ENCODE measurements around the gene TXNRD2.
"Not testable (repeated sequence)": the region's sequence is repeated elsewhere in the genome, so short reads cannot be mapped to it uniquely, and the experiment has no call there.

TXNRD2 gene

DNA sequence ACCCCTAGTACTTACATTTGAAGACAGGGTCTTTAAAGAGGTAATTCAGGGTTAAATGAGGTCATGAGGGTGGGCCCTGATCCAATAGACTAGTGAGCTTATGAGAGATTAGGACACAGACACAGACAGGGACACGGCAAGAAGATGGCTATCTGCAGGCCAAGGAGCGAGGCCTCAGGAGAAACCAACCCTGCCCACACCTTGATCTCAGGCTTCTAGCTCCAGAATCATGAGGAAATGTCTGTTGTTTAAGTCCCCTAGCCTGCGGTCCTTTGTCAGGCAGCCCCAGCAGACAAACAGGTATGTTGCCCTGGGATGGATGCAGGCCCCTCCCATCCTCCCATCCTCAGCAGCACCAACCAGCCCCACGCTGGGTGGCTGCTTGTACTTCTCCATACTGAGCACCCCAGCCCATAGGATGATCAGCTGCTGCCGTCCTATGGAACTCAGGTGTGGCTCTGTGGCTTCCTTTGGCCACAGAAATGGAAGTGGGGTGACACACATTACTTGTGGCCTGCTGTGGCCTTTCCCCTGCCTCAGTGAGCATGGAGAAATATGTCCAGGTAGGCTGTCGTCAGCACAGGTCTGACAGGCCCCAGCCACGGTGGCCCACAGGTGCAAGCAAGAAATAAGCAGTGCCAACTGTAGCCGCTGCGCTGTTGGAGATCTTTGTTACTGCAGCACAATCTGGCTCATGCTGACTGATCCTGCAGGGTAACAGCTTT lies 94.8 kb downstream of the TXNRD2 start:
- no peak for DNase-seq (ENCODE audit: low read depth in 3 of 3)

DNA sequence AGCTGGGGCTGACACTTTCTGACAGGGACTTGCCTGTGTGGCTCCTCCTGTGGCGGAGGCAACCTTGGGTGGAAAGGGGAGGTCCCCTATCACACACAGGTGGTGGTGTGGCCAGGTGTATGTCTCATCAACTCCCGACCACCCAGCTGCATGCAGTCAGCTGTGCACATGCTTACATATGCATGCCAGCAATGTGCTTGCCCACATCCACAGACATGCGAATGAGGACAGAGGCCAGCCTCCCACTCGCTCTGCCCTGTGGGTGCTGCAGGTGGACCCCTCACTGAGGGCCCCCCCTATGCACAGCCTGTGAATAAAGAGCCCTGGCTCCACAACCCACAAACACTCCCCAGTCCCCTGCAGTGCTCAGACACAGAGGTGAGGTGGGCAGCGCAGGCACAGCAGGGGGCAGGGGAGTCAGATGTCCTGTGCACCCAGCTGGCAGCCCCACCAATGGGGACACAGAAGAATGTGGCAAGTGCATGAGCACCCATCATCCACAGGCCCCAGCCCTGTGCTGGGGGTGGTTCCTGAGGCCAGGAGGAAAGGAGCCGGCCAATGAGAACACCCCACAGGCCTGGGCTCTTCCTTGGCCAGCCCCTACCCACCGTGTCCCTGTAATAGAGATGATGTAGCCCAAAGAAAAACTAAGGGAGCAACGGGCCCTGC lies 96.4 kb downstream of the TXNRD2 start:
- no peak for DNase-seq (ENCODE audit: low read depth in 3 of 3)

DNA sequence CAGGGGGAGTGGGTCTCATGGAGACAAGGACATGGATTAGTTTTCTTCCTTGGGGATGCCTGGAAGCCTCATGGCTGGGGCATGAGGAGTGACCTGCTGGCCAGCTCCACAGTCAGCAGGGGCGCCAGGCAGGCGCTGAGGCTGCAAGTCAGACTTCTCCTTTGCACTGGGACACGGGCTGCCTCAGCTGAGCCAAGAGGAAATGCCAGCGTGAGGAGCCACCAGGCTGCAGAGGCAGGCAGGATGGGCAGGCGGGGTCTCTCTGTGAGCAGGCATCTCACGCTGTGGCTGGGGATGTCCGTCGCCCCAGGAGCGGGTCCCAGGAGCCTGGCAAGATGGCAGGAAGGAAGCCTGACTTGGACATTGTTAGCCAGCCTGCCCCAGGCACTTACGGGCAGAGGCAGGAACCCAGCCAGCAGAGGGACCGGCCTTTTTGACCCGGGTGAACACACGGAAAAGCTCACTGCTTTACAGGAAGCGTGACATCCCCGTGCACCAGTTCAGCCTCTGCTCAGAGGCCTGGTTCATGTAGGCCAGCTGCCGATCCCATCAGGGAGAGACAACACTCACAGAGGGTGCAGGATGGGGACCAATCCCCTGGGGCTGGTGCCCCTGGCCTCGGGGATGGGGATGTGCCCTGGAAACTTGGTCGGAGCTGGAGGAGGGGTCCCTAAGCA lies 97.1 kb downstream of the TXNRD2 start:
- no peak for DNase-seq (ENCODE audit: low read depth in 3 of 3)

DNA sequence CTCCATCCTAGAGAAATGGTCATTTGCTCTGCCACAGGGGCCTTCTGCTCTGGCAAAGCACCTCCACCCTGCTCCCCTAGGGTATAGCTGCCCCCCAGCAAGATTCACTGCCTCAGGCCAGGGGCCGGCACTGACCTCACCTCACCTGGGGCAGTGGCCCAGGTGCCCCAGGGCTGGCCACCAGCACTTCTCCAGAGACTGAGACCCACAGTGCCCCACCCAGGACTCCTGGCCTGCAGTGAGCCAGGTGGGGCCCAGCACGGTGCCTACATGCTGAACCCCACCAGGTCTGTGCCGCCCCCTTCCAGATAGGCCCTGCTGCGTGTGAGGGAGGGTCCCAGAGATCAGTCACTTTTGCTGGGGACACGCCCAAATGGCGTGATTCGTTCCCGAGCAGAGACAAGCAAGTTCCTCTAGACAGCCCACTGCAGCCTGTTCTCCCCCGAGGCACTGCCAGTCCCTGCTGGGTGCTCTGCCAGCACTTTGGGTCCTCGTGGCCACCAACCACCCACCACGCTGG lies 97.7 kb downstream of the TXNRD2 start:
- DNase-seq (ENCODE audit: low read depth in 3 of 3): no peak

DNA sequence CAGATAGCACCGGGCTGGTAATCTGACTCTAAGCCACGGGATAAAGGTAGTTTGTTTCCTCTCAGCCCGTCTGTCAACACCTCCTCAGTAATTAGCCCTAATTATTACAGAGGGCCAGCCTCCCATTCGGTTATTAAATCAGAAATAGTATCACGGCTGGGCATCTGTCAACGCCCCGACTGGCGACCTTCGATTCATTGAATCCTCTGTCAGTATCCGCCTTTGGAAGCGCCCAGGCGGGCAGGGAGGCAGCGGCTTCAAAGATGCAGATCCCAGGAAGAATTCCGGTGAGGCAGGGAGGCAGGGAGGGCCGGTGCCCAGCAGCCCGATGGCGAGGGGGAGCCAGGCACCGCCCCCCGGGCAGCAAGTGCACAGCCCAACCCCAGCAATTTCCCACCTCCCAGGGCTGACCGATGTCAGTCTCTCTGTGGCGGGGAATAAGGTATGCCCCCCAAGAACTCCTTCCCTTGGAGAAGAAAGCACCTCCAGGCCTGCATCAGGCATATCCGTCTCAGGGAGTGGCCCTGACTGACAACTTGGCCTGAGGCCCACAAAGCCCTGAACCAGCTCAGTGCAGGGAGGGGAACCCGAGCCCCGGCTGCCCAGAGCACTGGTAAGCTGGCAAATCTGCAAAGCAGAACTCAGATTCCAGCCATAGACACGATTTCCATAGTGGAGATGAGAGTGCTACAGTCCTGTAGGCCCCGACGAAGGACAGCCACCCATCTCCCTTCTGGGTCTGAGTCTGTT lies 98.3 kb downstream of the TXNRD2 start:
- DNase-seq (ENCODE audit: low read depth in 3 of 3): no peak

DNA sequence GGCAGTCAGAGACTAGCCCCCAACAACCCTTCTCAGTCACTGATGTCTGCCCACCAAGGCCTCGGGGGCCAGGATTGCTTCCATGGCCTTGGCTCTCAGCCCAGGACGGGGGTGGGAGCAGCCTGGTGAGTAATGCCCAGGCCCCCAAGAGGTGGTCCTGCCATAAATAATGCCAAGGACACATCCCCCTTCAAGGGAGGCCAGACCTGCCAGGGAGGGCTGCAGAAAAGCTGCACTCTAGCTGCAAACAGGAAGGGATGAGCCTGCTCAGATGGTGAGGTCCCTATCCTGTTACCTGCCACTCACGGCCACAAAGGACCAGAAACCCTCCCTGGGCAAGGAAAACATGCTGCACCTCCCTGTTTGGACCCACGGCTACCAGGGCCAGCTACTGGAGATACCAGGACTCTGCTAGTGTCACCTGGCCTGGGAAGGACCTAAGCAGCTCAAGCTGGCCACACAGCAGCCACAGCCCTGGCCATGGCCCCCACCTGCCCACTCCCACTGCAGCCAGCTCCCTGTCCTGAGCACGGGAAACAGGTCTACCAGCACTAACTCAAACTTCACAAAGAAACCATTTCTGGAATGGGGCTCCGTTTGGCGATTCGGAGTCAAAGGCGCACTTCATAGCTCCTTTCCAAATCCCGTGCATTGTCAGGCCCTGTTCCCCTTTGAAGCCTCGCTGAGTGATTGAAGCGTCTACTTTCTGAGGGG lies 99.1 kb downstream of the TXNRD2 start:
- DNase-seq (ENCODE audit: low read depth in 3 of 3): no peak

DNA sequence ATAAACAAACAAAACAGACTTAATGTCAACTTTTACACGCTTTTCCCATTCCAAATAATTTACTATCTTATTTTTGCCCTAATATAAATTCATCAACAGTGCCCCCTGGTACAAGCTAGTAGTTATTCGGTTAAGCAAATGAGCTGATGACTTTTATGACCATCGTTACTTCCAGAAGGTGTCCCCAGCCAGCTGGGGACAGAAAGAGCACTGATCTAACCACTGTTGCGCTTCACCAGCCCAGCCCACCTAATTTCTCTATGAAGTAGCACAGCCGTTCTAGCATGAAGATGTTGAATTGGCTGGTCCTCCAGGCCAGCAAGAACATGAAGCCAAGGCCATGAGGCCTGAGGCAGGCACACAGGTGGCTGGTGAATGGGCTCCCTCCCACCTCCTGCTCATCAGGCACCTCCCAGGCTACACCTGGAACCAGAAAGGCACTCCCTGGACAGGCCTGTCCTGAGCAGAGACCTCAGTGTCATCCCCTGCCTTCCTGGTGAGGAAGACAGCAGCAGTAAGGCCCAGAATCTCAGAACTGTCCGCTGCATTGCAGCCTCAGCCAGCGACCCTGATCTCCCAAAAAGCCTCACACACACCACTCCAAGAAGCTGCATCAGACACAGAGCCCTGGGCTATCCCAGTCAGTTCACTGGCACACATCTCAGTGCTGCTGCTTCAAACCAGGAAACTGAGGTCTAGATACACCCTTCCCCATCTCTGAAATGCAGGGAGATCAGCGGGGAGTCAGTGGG lies 99.8 kb downstream of the TXNRD2 start:
- DNase-seq (ENCODE audit: low read depth in 3 of 3): no peak

DNA sequence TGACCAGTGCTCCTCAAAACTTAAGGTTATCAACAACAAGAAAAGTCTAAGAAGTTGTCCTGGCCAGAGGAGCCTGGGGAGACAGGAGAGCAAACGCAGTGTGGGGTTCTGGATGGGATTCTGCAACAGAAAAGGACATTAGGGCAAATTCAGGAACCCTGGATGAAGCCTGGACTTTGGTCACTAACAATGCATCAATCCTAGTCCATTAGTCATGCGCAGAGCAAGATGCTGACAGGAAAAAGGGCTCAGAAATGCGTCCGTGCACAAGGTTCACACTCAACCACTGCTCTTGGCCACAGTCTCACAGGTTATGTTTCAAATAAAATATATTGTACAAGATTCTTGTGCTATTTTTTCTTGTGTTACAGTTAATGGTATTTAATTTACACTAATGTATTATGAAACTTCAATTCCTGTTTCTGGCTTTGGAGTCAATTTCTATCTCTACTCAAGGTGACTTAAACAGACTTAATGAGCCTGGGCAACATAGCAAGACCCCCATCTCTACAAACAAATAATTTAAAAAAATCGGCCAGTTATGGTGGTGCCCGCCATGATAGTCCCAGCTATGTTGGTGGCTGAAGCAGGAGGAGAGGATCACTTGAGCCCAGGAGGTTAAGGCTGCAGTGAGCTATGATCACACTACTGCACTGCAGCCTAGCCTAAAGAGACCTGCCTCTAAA lies 100.5 kb downstream of the TXNRD2 start:
- no peak for DNase-seq (ENCODE audit: low read depth in 3 of 3)

DNA sequence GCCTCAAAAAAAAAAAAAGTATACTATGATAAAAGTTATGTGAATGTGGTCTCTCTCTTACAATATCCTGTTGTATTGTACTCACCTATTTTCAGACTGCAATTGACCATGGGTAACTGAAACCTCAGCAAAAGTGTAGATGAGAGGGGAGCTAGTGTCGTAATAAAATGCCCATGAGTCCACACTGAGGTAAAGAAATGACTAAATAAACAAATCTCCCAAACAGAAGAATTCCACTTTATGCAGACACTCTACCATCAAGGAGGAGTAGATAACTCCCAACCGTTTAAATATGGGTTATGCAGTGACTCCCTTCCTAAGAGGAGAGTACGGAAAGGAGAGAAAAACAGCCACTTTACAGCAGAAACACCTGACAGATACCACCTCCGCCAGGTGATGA lies 101.6 kb downstream of the TXNRD2 start:
- DNase-seq (ENCODE audit: low read depth in 3 of 3): no peak

DNA sequence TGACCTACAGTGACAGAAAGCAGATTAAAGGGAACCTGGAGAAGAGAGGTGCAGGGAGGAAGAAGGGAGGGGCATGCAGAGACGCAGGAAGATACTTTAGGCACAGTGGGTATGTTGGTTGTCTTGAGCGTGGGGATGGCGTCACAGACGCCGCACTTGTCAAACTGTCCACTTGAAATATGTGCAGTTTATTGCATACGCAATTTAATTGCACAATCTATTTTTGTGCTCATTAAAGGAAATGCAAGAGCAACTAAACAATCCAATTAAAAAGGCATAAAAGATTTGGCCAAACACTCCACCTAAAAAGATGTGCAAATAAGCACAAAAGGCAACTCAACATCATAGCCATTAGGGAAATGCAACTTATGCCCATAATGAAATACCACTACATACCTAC lies 103.7 kb downstream of the TXNRD2 start:
- DNase-seq (ENCODE audit: low read depth in 3 of 3): no peak

DNA sequence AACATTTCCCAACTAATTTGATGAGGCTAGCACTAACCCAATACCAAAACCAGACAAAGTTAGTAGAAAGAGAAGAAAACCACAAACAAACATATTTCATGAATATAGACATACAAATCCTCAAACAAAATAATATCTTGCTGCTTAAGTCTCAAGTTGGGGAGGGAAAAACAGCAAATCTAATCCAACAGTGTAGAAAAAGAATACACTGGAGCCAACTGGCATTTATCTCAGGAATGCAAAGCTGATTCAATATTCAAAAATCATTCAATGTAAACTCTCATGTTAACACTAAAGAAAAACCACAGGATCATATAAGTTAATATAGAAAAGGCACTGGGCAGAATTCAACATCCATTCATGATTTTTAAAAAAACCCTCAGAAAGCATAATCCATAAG lies 105.1 kb downstream of the TXNRD2 start:
- DNase-seq (ENCODE audit: low read depth in 3 of 3): no peak

DNA sequence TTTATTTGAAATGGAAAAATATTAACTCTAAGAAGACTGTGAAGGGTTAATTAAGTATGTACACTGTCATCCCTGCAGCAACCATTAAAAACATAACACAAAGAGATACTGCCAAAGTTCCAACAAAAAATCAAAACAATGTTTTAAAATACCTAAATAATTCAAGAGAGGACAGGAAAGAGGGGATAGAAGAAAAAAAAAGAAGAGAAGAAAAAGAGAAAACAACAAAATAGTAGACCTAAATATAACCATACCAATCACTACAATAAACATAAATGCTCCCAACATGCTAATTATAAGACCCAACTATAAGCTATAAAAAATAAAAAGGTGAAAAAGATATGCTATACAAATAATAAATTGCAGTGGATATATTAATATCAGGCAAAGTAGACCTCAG lies 107.0 kb downstream of the TXNRD2 start:
- DNase-seq (ENCODE audit: low read depth in 3 of 3): no peak

DNA sequence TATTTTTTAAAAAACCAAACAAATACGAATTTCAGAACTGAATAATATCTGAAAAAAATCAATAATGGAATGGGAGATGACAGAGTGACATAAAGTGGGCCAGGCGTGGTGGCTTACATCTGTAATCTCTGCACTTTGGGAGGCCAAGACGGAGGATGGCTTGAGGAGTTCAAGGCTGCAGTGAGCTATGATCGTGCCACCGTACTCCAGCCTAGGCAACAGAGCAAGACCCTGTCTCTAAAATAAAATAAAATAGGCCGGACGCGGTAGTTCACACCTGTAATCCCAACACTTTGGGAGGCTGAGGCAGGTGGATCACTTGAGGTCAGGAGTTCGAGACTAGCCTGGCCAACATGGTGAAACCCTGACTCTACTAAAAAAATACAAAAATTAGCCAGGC lies 108.3 kb downstream of the TXNRD2 start:
- DNase-seq (ENCODE audit: low read depth in 3 of 3): not testable (repeated sequence)

DNA sequence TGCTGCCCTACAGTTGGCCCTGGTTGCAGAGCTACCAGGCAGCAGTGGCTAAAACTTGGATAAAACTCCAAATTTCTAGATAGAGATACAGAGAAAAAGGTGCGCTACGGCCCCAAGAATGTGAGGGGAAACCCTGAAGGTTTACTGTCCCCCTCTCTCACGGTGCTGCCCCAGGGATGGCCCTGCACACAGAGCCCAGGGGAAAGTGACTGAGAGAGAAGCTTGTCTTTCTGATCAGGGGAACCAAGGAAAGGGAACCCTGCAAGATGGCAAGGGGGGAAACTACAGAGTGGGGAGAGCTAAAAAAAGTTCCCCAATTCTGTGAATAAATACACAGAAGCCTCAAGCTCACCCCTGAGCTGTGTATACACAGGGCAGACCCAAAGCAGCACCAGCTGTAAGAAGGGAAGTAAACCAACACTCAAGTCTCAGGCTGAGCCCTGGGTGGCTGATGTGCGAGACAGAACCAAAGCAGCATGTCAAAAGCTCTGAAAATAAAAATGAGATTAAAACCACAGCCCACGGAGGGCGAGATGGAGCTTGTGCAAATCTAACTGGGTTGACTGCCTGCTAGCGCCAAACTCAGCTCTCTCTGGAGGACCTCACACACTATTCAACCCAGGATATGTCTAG lies 109.0 kb downstream of the TXNRD2 start:
- DNase-seq (ENCODE audit: low read depth in 3 of 3): no peak

DNA sequence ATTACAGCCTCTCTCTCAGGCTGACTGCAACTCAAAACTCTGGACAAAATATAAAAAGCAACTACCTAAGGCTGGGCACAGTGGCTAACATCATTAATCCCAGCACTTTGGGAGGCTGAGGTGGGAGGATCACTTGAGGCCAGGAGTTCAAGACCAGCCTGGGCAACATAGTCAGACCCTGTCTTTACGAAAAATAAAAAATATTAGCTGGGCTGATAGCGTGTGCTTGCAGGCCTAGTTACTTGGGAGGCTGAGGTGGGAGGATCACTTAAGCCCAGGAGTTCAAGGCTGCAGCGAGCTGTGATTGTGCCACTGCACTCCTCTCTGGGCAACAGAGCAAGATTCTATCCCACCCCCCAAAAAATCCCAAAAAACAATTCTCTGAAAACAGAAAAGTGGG lies 109.6 kb downstream of the TXNRD2 start:
- DNase-seq (ENCODE audit: low read depth in 3 of 3): not testable (repeated sequence)

DNA sequence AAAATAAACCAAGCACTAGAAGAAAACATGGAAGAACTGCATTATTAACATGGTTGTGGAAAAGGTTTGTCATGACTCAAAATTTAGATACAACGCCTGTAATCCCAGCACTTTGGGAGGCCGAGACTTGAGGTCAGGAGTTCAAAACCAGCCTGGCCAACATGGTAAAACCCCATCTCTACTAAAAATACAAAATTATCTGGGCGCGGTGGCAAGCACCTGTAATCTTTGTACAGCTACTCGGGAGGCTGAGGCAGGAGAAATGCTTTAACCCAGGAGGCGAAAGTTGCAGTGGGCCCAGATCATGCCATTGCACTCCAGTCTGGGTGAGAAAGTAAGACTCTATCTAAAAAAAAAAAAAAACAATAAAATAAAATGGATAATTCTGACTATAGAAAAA lies 110.6 kb downstream of the TXNRD2 start:
- DNase-seq (ENCODE audit: low read depth in 3 of 3): no peak

DNA sequence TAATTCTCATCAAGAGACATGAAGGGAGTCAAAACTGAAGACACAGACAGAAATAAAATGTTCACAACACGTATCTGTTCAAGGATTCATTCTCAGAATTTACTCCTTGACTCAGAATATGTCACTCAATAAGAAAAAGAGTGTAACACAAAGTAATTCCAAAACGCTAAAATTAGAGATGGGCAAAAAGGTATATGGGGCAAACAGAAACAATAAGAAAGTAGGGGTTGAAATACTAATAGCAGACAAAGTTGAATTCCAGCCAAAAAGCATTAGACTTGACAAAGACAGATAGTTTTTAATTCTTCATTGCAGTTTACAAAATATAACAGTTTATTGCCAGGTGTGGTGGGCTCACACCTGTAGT lies 113.6 kb downstream of the TXNRD2 start:
- DNase-seq (ENCODE audit: low read depth in 3 of 3): no peak

DNA sequence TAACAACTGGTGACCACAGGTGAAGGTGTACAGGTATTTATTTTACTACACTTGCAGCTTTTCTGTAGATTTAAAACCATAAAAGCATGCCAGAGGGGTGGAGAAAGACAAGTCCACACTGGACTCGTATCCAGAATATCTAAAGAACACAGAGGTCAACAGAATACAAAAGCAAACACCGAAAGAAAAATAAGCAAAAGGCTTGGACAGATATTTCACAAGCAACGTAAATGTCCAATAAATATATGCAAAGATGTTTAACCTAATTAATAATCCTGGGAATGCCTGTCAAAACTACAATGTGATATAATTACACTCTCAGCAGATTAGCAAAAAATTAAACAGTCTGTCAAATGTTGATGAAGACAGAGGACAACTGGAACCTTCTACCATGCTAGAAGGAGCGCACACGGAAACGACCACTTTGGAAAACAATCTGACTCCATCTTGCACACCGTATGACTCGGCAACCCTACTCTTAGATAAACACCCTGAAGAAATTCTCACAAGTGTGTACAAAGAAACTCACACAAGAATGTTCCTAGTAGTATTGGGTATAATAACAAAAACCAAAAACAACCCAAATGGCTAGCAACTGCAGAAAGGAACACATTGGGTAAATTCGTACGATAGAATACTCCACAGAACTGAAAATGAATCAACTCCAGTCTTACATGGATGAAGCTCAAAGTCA lies 114.1 kb downstream of the TXNRD2 start:
- no peak for DNase-seq (ENCODE audit: low read depth in 3 of 3)

DNA sequence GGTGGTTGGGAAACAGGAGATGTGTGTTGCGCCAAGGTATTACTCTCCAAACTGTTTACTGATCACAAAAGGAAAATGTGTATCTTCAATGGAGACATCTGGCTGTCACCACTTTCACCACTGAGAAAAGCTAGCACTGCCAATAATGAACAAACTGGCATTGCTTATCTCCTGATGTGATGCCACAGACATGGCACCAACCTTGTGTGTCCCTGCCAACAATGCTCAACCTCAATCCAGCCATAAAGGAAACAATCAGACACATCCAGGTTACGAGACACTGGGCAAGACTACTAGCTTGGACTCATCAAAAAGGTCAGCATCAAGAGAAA lies 115.0 kb downstream of the TXNRD2 start:
- no peak for DNase-seq (ENCODE audit: low read depth in 3 of 3)

All from stimulated activated CD4-positive, alpha-beta T cell treated with anti-CD3 and anti-CD28 coated beads, TNF-alpha, amount 100 ng/mL, for 24 hours (primary cell).